K562 (cell line): ENCODE data around the gene CD276. TPM values are rescaled to one million over a fixed set of nuclear protein-coding genes. Genes with fewer than 3 reads are reported as not detected.

ENCODE experiments used
- BHLHE40 ChIP-seq: IDR thresholded peaks from 2 replicates; pipeline ENCODE4 v1.6.1; 2011; ENCODE audit warnings: low read length, improper control_type of control experiment
- CBFA2T2 ChIP-seq: fragments of 450-650 bp; conservative IDR thresholded peaks from 2 replicates; pipeline ENCODE4 v1.6.1; 2017; ENCODE audit warnings: mild to moderate bottlenecking
- HCFC1 ChIP-seq: IDR thresholded peaks from 2 replicates; pipeline ENCODE4 v1.6.1; 2012; ENCODE audit warnings: low read depth, low read length, improper control_type of control experiment
- SMARCC2 ChIP-seq: fragments of 450-650 bp; IDR thresholded peaks from 2 replicates; pipeline ENCODE4 v1.6.1; 2017; ENCODE audit warnings: antibody characterized with exemption, moderate library complexity, mild to moderate bottlenecking, low read depth
- ZNF232 ChIP-seq: sonication (generic); formaldehyde crosslinking; IDR thresholded peaks from 2 replicates; pipeline ENCODE4 v1.8.0; 2022; ENCODE audit warnings: mild to moderate bottlenecking, missing genetic modification reagents
- polyA plus RNA-seq, 8 experiments: library from polyadenylated mRNA; depleted of rRNA in 4 of 8; stranded (reverse) in 5 of 8; unstranded in 3 of 8; fragments of >200 nt; fragmentation: Nextera tagmentation in 2 of 8; fragmentation: Illumina TruSeq in 1 of 8; extraction: Ambion mirVana in 2 of 8; extraction: Trizol in 1 of 8; gene quantifications; 2 replicates each; pipeline versions ENCODE4 v1.2.1 to v1.2.3, GENCODE V29; 2011 to 2014; ENCODE audit warnings: inconsistent platforms in 1 of 8, missing spikeins in 1 of 8
- total RNA-seq, 7 experiments: library from RNA; depleted of rRNA in 6 of 7; stranded (reverse); fragments of >200 nt in 6 of 7; fragmentation: Illumina TruSeq in 2 of 7; extraction: Trizol in 2 of 7; gene quantifications; 2 replicates each; pipeline versions ENCODE4 v1.2.1 to v1.2.3, GENCODE V29; 2011 to 2021; ENCODE audit warnings: low replicate concordance in 1 of 7
- TF ChIP-seq, protein P1 (sequence below): IDR thresholded peaks from 2 replicates; pipeline ENCODE4 v1.6.1; 2016; ENCODE audit warnings: missing genetic modification characterization, missing compliant biosample characterization
- TF ChIP-seq, protein P2 (sequence below): fragments of 450-650 bp; IDR thresholded peaks from 2 replicates; pipeline ENCODE4 v1.6.1; 2016; ENCODE audit warnings: mild to moderate bottlenecking
- TF ChIP-seq, protein P3 (sequence below), 2 experiments: fragments of 450-650 bp in 1 of 2; sonication (generic) in 1 of 2; formaldehyde crosslinking in 1 of 2; IDR thresholded peaks; 2 replicates each; pipeline versions ENCODE4 v1.7.1 to v1.9.0; 2016 to 2022; ENCODE audit warnings: inconsistent platforms in 1 of 2, mild to moderate bottlenecking in 1 of 2, missing genetic modification reagents in 1 of 2
- TF ChIP-seq, protein P4 (sequence below): fragments of 250-450 bp; sonication (Bioruptor Pico); IDR thresholded peaks from 2 replicates; pipeline ENCODE4 v1.4.0; 2020; ENCODE audit warnings: mild to moderate bottlenecking, moderate library complexity

CD276 gene
- total and polyA plus RNA-seq, 9 of the 15 experiments (the other 6 are each of a cell fraction or from before 2014, with no cell fraction given), result 0.11 to 3.6 (median 2.3) TPM

DNA sequence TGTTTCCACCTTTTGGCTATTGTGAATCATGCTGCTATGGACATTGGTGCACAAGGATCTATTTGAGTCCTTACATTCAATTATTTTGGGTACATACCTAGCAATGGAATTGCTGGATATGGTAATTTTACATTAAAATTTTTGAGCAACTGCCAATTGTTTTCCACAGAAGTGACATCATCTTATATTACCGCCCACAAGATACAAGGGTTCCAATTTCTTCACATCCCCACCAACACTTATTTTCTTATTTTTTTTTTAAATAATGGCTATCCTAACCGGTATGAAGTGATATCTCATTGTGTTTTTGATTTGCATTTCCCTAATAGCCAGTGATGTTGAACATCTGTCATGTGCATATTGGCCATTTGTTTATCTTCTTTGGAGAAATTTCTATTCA is 28.5 kb upstream of the CD276 start (continued):
- TF ChIP-seq, protein P1, sequence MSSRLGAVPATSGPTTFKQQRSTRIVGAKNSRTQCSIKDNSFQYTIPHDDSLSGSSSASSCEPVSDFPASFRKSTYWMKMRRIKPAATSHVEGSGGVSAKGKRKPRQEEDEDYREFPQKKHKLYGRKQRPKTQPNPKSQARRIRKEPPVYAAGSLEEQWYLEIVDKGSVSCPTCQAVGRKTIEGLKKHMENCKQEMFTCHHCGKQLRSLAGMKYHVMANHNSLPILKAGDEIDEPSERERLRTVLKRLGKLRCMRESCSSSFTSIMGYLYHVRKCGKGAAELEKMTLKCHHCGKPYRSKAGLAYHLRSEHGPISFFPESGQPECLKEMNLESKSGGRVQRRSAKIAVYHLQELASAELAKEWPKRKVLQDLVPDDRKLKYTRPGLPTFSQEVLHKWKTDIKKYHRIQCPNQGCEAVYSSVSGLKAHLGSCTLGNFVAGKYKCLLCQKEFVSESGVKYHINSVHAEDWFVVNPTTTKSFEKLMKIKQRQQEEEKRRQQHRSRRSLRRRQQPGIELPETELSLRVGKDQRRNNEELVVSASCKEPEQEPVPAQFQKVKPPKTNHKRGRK, result no peak
- TF ChIP-seq, protein P2, sequence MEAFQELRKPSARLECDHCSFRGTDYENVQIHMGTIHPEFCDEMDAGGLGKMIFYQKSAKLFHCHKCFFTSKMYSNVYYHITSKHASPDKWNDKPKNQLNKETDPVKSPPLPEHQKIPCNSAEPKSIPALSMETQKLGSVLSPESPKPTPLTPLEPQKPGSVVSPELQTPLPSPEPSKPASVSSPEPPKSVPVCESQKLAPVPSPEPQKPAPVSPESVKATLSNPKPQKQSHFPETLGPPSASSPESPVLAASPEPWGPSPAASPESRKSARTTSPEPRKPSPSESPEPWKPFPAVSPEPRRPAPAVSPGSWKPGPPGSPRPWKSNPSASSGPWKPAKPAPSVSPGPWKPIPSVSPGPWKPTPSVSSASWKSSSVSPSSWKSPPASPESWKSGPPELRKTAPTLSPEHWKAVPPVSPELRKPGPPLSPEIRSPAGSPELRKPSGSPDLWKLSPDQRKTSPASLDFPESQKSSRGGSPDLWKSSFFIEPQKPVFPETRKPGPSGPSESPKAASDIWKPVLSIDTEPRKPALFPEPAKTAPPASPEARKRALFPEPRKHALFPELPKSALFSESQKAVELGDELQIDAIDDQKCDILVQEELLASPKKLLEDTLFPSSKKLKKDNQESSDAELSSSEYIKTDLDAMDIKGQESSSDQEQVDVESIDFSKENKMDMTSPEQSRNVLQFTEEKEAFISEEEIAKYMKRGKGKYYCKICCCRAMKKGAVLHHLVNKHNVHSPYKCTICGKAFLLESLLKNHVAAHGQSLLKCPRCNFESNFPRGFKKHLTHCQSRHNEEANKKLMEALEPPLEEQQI, result no peak
- TF ChIP-seq HCFC1, result no peak
- no peak for TF ChIP-seq CBFA2T2
- no peak for TF ChIP-seq BHLHE40
- TF ChIP-seq, protein P3, sequence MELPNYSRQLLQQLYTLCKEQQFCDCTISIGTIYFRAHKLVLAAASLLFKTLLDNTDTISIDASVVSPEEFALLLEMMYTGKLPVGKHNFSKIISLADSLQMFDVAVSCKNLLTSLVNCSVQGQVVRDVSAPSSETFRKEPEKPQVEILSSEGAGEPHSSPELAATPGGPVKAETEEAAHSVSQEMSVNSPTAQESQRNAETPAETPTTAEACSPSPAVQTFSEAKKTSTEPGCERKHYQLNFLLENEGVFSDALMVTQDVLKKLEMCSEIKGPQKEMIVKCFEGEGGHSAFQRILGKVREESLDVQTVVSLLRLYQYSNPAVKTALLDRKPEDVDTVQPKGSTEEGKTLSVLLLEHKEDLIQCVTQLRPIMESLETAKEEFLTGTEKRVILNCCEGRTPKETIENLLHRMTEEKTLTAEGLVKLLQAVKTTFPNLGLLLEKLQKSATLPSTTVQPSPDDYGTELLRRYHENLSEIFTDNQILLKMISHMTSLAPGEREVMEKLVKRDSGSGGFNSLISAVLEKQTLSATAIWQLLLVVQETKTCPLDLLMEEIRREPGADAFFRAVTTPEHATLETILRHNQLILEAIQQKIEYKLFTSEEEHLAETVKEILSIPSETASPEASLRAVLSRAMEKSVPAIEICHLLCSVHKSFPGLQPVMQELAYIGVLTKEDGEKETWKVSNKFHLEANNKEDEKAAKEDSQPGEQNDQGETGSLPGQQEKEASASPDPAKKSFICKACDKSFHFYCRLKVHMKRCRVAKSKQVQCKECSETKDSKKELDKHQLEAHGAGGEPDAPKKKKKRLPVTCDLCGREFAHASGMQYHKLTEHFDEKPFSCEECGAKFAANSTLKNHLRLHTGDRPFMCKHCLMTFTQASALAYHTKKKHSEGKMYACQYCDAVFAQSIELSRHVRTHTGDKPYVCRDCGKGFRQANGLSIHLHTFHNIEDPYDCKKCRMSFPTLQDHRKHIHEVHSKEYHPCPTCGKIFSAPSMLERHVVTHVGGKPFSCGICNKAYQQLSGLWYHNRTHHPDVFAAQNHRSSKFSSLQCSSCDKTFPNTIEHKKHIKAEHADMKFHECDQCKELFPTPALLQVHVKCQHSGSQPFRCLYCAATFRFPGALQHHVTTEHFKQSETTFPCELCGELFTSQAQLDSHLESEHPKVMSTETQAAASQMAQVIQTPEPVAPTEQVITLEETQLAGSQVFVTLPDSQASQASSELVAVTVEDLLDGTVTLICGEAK (IDR thresholded peaks at IDR 0.05), result no peak
- TF ChIP-seq, protein P3 (CRISPR knock-in tag; IDR thresholded peaks at IDR 0.05), result no peak
- TF ChIP-seq ZNF232, result no peak
- no peak for TF ChIP-seq SMARCC2
- TF ChIP-seq, protein P4, sequence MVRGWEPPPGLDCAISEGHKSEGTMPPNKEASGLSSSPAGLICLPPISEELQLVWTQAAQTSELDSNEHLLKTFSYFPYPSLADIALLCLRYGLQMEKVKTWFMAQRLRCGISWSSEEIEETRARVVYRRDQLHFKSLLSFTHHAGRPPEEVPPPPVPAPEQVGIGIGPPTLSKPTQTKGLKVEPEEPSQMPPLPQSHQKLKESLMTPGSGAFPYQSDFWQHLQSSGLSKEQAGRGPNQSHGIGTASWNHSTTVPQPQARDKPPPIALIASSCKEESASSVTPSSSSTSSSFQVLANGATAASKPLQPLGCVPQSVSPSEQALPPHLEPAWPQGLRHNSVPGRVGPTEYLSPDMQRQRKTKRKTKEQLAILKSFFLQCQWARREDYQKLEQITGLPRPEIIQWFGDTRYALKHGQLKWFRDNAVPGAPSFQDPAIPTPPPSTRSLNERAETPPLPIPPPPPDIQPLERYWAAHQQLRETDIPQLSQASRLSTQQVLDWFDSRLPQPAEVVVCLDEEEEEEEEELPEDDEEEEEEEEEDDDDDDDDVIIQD (CRISPR knock-in tag), result no peak
- TF ChIP-seq, all 486 proteins: peak for 0
